Left kidney (tissue), 8 donors: ENCODE measurements around the gene TRIM14. TPM values are rescaled to one million over a fixed set of nuclear protein-coding genes. Genes with fewer than 3 reads are reported as not detected.

Source experiments
- DNase-seq: peaks from one replicate; pipeline ENCODE4 v3.0.0-alpha.2; 2013
- long read RNA-seq, 8 donors: transcript quantifications; one replicate each; lab custom pipeline, GENCODE V29; 2026
- polyA plus RNA-seq: library from polyadenylated mRNA; unstranded; fragments of 120-200 nt; gene quantifications from one replicate; pipeline ENCODE4 v1.2.1, GENCODE V29; 2013; ENCODE audit not compliant: insufficient read length

Gene TRIM14
- polyA plus RNA-seq = 8.0 TPM
- long read RNA-seq, donor 1, full-length matches to known transcripts = 2 of 2 reads
- long read RNA-seq, donor 1, partial matches to known transcripts = 0 of 2 reads
- long read RNA-seq, donor 1, other reads (novel, unspliced or antisense) = 0 of 2 reads
- long read RNA-seq, donor 2, partial matches to known transcripts = 62 of 62 reads
- long read RNA-seq, donor 2, other reads (novel, unspliced or antisense) = 0 of 62 reads
- long read RNA-seq, donor 3, full-length matches to known transcripts = 2 of 2 reads
- long read RNA-seq, donor 3, partial matches to known transcripts = 0 of 2 reads
- long read RNA-seq, donor 3, other reads (novel, unspliced or antisense) = 0 of 2 reads
- long read RNA-seq, donor 4, full-length matches to known transcripts = 1 of 1 reads
- long read RNA-seq, donor 4, partial matches to known transcripts = 0 of 1 reads
- long read RNA-seq, donor 4, other reads (novel, unspliced or antisense) = 0 of 1 reads
- long read RNA-seq, donor 5, full-length matches to known transcripts = 2 of 2 reads
- long read RNA-seq, donor 5, partial matches to known transcripts = 0 of 2 reads
- long read RNA-seq, donor 5, other reads (novel, unspliced or antisense) = 0 of 2 reads
- long read RNA-seq, donor 6, full-length matches to known transcripts = 3 of 3 reads
- long read RNA-seq, donor 6, partial matches to known transcripts = 0 of 3 reads
- long read RNA-seq, donor 6, other reads (novel, unspliced or antisense) = 0 of 3 reads
- long read RNA-seq, donor 7, full-length matches to known transcripts = 1 of 1 reads
- long read RNA-seq, donor 7, partial matches to known transcripts = 0 of 1 reads
- long read RNA-seq, donor 7, other reads (novel, unspliced or antisense) = 0 of 1 reads
- long read RNA-seq, donor 8 = 0 reads

- peak; percentile 41 for DNase-seq
Observed at GRCh38 chr9:98118640-98119601, at the start of gene TRIM14. TSS of gene TRIM14 (minus strand) at chr9:98119222. CDS start at chr9:98119188, 34 bp downstream.

- DNase-seq = no peak
Observed at GRCh38 chr9:98168153-98168780, 49.2 kb upstream of the TRIM14 start.

GRCh38 chr9:98164912-98165311, 45.9 kb upstream of the TRIM14 start:
- no peak for DNase-seq

GRCh38 chr9:98162613-98163012, 43.6 kb upstream of the TRIM14 start:
- no peak for DNase-seq

- DNase-seq = no peak
Observed at GRCh38 chr9:98161851-98162250, 42.8 kb upstream of the TRIM14 start.

GRCh38 chr9:98159790-98160189, 40.8 kb upstream of the TRIM14 start:
- DNase-seq = no peak

GRCh38 chr9:98159301-98159700, 40.3 kb upstream of the TRIM14 start:
- DNase-seq = no peak

- no peak for DNase-seq
Observed at GRCh38 chr9:98158071-98158831, 39.2 kb upstream of the TRIM14 start.

- no peak for DNase-seq
Observed at GRCh38 chr9:98157372-98157771, 38.4 kb upstream of the TRIM14 start.

- DNase-seq = no peak
Observed at GRCh38 chr9:98154678-98155077, 35.7 kb upstream of the TRIM14 start.

- no peak for DNase-seq
Observed at GRCh38 chr9:98152526-98152925, 33.5 kb upstream of the TRIM14 start.

- no peak for DNase-seq
Observed at GRCh38 chr9:98150721-98151120, 31.7 kb upstream of the TRIM14 start.

GRCh38 chr9:98150164-98150563, 31.1 kb upstream of the TRIM14 start:
- DNase-seq = no peak

GRCh38 chr9:98149422-98149821, 30.4 kb upstream of the TRIM14 start:
- no peak for DNase-seq

- no peak for DNase-seq
Observed at GRCh38 chr9:98148486-98148885, 29.5 kb upstream of the TRIM14 start.

- DNase-seq = no peak
Observed at GRCh38 chr9:98147582-98147981, 28.6 kb upstream of the TRIM14 start.

- DNase-seq = peak; percentile 38
Observed at GRCh38 chr9:98146101-98146991, 27.3 kb upstream of the TRIM14 start.

GRCh38 chr9:98144631-98145030, 25.6 kb upstream of the TRIM14 start:
- DNase-seq = no peak

GRCh38 chr9:98144076-98144475, 25.1 kb upstream of the TRIM14 start:
- DNase-seq = no peak
